ENCODE measurements around the gene ESD. TPM values are rescaled to one million over a fixed set of nuclear protein-coding genes. Genes with fewer than 3 reads are reported as not detected.
"Not testable (repeated sequence)": the region's sequence is repeated elsewhere in the genome, so short reads cannot be mapped to it uniquely, and the experiment has no call there.

ESD gene
- 161 and 225 TPM in 2 replicates for total RNA-seq (2014; rRNA removed; shearing (Covaris generic); ENCODE audit: low replicate concordance)

DNA sequence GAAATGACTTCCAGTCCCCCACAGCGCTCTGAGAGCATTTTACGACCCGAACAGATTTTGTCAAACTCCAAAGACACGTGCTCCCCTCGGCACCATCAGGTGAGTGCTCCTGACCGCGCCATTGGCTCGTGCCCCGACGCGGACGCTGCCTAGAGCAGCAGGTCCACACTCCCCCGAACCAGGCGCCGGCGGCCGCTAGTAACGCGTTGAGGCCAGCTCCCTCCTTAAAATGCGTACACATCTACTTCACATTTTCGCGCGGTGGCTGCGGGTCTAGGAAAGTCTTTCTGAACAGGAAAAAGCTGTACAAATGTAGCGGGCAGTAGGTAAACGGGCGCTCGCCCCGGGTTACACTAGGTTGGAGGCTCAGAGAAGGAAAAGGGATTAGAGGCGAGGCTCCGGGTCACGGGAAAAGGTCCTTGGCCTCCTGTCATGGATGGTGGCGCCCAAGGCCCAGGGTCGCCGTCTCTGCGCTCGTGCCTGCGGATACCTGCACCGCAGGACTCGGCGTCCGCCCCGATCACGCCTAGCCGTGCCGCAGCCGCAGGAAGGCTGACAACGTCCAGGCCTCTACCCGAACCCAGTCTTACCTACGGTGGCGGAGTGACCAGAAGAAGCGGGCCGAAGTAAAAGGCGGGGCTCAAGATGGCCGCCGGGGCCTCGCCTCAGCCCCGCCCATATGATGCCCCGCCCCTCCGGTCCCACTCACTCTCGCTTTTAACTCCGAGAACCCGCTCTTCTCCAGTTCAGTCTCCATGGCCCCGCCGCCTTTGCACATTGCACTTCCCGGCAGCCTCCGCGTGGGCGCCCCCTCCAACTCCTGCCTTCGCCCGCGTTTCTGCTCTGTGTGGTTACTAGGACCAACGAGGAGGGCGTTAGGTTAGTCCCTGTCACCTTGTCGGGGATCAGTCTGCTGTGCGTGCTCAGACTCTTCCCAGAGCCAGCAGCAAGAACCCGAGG, at the start of gene ESD:
TSS of gene ESD (minus strand) at position 647 of the 960 bp plus-strand sequence. CDS start 5,748 bp downstream, outside the sequence.
- Histone ChIP-seq H3K4me3 (peak within 1 kb of the TSS; percentile 87), H3K36me3 (peaks cover 9% of the 10 kb centered on the region; the same call in 1 of the 2 replicates), H3K27me3 (no peaks in the 10 kb centered on the region), H3K9me3 (no peaks in the 10 kb centered on the region)
- peak; percentile 95 for DNase-seq

GRCh38 chr13:46846726-46847125, 49.8 kb upstream of the ESD start:
- Histone ChIP-seq H3K27me3 (no peaks in the 10 kb centered on the region), H3K9me3 (no peaks in the 10 kb centered on the region), H3K36me3 (no peaks in the 10 kb centered on the region), H3K4me3 (no peak overlapping the region)
- no peak for DNase-seq

DNA sequence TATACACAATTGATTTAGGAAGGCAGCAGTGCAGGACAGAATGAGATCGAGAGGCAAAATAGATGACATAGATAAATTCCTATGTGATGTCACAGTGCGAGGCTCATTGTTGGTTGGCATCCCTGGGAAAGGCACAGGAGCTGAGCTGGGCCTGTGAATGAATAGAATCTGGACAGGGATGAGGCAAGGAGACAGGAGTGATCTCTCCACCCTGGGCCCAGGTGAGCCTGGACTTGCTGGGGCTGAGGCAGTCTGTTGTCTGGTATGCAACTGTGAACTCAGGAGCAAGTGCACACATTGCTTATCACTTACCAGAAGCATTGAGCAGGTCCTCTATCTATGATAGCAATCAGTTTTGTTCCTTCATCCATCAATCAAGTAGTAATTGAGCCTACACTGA, 48.2 kb upstream of the ESD start:
- DNase-seq = no peak
- no peaks in the 10 kb centered on the region for H3K27me3 ChIP-seq
- no peaks in the 10 kb centered on the region for H3K36me3 ChIP-seq
- no peaks in the 10 kb centered on the region for H3K9me3 ChIP-seq
- no peak overlapping the region for H3K4me3 ChIP-seq

GRCh38 chr13:46844431-46844830, 47.5 kb upstream of the ESD start:
- no peak for DNase-seq
- Histone ChIP-seq H3K4me3 (no peak overlapping the region), H3K36me3 (no peaks in the 10 kb centered on the region), H3K27me3 (no peaks in the 10 kb centered on the region), H3K9me3 (no peaks in the 10 kb centered on the region)

- Histone ChIP-seq H3K9me3 (no peaks in the 10 kb centered on the region), H3K4me3 (no peak overlapping the region), H3K36me3 (no peaks in the 10 kb centered on the region), H3K27me3 (no peaks in the 10 kb centered on the region)
- DNase-seq = no peak
Observed at GRCh38 chr13:46839399-46839798, 42.4 kb upstream of the ESD start.

DNA sequence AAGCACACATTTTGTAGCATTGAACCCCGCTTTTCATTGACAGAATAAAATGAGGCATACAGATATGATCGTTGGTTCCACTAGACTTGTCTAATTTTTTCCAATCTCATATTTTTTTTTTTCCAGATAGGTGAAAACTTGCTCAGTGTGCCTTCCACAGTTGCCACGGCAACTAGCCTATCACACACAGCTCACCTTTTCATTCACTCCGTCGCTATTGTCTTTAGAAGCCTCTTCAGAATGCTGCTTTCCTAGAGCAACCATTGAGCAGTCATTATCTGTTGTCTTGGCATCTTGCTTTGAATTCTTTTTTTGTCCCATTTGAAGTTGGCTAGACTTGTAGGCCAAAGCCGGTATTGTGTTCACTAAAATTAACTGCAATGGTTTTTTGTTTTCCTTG, 37.7 kb upstream of the ESD start:
- Histone ChIP-seq H3K27me3 (no peaks in the 10 kb centered on the region), H3K36me3 (no peaks in the 10 kb centered on the region), H3K4me3 (no peak overlapping the region), H3K9me3 (no peaks in the 10 kb centered on the region)
- DNase-seq = no peak

- no peak for DNase-seq
- Histone ChIP-seq H3K4me3 (no peak overlapping the region), H3K27me3 (no peaks in the 10 kb centered on the region), H3K36me3 (no peaks in the 10 kb centered on the region), H3K9me3 (no peaks in the 10 kb centered on the region)
Observed at GRCh38 chr13:46831588-46832194, 34.7 kb upstream of the ESD start.

DNA sequence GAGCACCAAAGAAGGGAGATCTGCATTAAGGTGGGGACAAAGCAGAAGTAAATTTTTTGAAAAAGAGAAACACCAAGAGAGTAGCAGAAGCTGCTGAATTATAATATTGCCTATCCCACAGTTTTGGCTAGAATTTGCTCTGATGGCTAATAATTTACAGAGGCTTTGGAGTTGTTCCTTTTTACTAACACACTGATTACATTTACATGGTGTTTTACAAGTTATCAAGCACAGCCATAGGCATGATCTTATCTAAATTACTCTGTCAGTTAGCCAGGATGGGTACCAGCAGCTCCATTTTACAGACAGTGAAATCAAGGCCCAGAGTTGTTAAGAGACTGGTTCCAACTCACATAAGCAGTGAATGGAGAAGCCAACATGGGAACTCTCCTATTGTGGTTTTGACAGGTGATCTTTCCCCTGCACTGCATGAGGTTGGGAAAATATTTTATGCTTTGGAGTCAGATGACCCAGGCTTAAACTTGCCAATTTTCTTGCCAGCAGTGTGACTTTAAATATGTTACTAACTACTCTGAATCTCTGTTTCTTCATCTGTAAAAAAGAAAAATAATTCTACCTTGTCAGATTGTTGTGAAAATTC, 33.5 kb upstream of the ESD start:
- Histone ChIP-seq H3K36me3 (no peaks in the 10 kb centered on the region), H3K9me3 (no peaks in the 10 kb centered on the region), H3K4me3 (no peak overlapping the region), H3K27me3 (no peaks in the 10 kb centered on the region)
- no peak for DNase-seq

GRCh38 chr13:46822551-46822950, 25.6 kb upstream of the ESD start:
- Histone ChIP-seq H3K36me3 (no peaks in the 10 kb centered on the region), H3K9me3 (no peaks in the 10 kb centered on the region), H3K4me3 (no peak overlapping the region), H3K27me3 (no peaks in the 10 kb centered on the region)
- DNase-seq = no peak

DNA sequence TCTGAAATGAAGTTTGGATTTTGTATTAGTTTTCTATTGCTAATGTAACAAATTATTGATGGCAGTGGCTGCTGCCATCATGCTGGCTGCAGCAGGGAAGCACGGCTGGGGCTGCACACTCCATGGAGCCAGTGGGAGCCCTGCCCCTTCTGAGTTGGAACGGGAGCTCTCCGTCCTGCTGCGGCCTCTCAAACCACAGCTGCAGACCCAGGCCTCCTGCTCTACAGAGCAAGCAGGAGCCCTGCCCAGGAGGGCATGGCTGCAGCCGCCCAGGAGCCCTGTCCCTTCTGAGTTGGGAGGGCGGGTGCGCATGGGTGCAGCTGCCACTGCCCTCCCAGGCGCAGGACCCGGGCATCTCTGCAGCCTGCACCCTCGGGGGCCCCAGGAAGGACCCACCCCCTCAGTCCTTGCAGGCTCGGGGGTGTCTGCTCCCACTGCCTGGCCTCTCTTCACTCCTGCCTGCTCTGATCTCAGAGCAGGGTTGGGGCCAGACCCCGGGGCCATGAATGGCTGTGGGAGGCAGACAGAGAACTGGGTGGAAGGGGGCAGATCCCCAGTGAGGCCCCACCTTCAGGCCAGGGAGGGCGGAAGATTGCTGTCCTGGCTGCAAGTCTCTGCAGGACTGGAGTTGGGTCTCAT, 21.0 kb upstream of the ESD start:
- Histone ChIP-seq H3K27me3 (no peaks in the 10 kb centered on the region), H3K9me3 (no peaks in the 10 kb centered on the region), H3K36me3 (no peaks in the 10 kb centered on the region), H3K4me3 (no peak overlapping the region)
- no peak for DNase-seq

DNA sequence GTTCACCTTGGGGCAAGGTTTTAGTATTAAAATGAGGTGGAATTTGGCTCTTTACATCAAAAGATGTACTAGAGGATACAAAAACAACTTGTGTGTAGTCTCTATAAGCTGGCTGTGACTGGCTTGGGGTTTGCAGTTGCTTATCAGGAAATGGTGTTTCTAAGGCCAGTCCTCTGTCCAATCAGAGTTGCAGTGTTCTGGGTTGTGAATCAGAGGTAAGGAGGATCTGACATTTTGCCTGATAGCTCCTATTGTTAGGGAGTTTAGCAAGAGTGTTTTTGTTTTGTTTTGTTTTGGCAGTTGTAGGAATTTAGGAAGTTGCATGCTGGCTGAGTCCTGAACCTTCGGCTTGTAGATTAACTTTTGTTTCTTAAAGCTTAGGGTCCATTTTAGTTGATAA, 20.1 kb upstream of the ESD start:
- Histone ChIP-seq H3K4me3 (no peak overlapping the region), H3K27me3 (no peaks in the 10 kb centered on the region)

DNA sequence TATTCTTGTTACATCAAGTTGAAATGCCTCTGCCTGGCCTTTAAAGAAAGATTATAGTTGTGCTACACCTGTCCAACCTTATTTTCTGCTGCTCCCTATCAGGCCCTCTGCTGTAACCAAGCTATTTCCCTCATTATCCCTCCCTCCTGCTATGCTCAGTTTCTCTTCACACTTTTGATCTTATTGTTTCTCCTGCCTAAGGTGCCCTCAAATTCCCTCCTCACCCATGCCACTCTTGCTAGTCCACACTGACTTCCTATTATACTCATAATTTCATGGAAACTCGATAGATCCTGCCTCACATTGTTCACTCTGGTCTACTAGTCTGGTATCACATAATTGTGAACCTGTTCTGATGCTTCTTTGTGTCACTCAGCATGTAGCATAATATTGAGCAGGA, 19.4 kb upstream of the ESD start:
- H3K36me3 ChIP-seq = no peaks in the 10 kb centered on the region
- H3K9me3 ChIP-seq = peaks cover 8% of the 10 kb centered on the region; the same call in 1 of the 2 replicates
- DNase-seq = no peak
- H3K27me3 ChIP-seq = no peaks in the 10 kb centered on the region
- H3K4me3 ChIP-seq = no peak overlapping the region

More for the DNA sequence above, 20.1 kb upstream of the ESD start:
- peaks cover 4% of the 10 kb centered on the region; the same call in 1 of the 2 replicates for H3K9me3 ChIP-seq
- DNase-seq = no peak
- no peaks in the 10 kb centered on the region for H3K36me3 ChIP-seq

GRCh38 chr13:46812301-46812797, 15.4 kb upstream of the ESD start:
- Histone ChIP-seq H3K9me3 (peaks cover 8% of the 10 kb centered on the region; the same call in 1 of the 2 replicates), H3K27me3 (no peaks in the 10 kb centered on the region), H3K36me3 (no peaks in the 10 kb centered on the region), H3K4me3 (no peak overlapping the region)
- DNase-seq = no peak

DNA sequence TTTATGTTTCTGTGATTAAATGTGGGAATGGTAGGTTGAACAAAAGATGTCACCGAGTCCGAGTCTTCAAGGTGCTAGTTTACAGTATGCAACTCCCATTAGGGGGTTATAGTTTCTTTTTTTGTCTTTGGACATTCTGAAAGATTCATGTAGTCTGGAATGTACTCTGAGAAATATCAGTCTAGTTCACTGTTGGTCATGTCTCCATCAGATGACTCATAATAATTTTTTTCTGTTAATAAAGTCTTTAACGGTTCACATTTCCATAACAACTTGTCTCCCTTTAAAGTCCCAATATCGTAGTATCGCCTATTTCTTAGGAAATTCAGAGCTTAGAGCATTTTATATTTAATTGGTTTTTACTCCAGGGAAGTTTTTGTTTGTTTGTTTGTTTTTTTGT, 13.5 kb upstream of the ESD start:
- no peak for DNase-seq
- H3K4me3 ChIP-seq = no peak overlapping the region
- H3K36me3 ChIP-seq = no peaks in the 10 kb centered on the region
- no peaks in the 10 kb centered on the region for H3K27me3 ChIP-seq
- H3K9me3 ChIP-seq = peaks cover 8% of the 10 kb centered on the region; the same call in 1 of the 2 replicates

DNA sequence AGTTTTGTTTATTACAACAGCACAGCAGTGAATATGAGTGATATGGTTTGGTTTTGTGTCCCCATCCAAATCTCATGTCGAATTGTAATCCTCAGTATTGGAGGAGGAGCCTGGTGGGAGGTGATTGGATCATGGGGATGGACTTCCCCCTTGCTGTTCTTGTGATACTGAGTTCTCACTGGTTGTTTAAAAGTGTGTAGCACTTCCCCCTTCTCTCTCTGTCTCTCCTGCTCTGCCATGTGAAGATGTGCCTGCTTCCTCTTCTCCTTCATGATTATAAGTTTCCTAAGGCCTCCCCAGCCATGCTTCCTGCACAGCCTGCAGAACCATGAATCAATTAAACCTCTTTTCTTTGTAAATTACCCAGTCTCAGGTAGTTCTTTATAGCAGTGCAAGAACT, 8.0 kb upstream of the ESD start:
- H3K27me3 ChIP-seq, DNase-seq, H3K36me3 ChIP-seq, H3K4me3 ChIP-seq, H3K9me3 ChIP-seq: not testable (repeated sequence)

DNA sequence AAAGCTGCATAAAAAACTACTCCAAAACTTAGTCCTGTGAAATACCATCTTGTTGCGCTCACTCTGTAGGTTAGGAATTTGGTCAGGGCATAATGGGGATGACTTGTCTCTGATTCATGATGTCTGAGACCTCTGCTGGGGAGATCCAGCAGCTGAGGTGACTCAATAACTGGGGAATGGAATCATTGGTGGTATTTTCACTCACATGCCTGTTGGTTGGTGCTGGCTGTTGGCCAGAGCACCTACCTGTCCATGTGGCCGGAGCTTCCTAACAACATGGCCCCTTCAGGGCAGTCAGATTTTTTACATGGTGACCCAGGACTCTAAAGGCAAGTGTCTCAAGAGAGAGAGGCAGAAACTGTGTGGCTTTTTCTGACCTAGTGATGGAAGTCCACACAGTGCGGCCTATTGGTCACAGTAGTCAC, 7.4 kb upstream of the ESD start:
- H3K9me3 ChIP-seq = no peaks in the 10 kb centered on the region; the same call in 1 of the 2 replicates

More for the DNA sequence above, 7.4 kb upstream of the ESD start:
- peak; percentile 70 for DNase-seq
- Histone ChIP-seq H3K4me3 (no peak overlapping the region), H3K36me3 (no peaks in the 10 kb centered on the region), H3K27me3 (no peaks in the 10 kb centered on the region)
